Measurements from ENCODE around the gene CYS1. TPM values are rescaled to one million over a fixed set of nuclear protein-coding genes. Genes with fewer than 3 reads are reported as not detected.

The CYS1 gene
- 0.20 and 0.37 TPM in 2 replicates for total RNA-seq

GRCh38 chr2:10079870-10080535 lies at the start of gene CYS1:
Gene CYS1, minus strand, starts transcription at chr2:10080411. Its CDS starts 188 bp downstream, at chr2:10080223.

GRCh38 chr2:10122500-10123280 lies 42.5 kb upstream of the CYS1 start, which contains the start of gene RRM2:
Gene RRM2, plus strand, starts transcription at chr2:10122739. Its CDS starts 60 bp downstream, at chr2:10122799.

GRCh38 chr2:10043256-10043905 lies 36.8 kb downstream of the CYS1 start, which contains the start of gene KLF11:
Gene KLF11, plus strand, starts transcription at chr2:10043550. Its CDS starts 167 bp downstream, at chr2:10043717.

Small RNA genes within 50 kb of the gene (small RNA-seq; reads per million reads assigned to genes)
- not detected for gene RF00568

Other genes starting within 250 kb of the CYS1 start
- 22.4 and 55.7 TPM in 2 replicates for gene TAF1B, start 236.9 kb downstream of the CYS1 start, total RNA-seq
- 1.1 and 1.6 TPM in 2 replicates for gene GRHL1, start 128.7 kb downstream of the CYS1 start, total RNA-seq
- 6.2 and 7.4 TPM in 2 replicates for gene KLF11, start 36.9 kb downstream of the CYS1 start, total RNA-seq
- gene RRM2, start 42.3 kb upstream of the CYS1 start, total RNA-seq, result 38.2 and 71.6 TPM in 2 replicates
- gene HPCAL1, start 222.5 kb upstream of the CYS1 start, total RNA-seq, result 23.1 and 87.2 TPM in 2 replicates